Measurements from ENCODE around the gene TMEM272.
A peak's percentile ranks its signal among the peaks of the same experiment; 100 is the strongest.

TMEM272 gene

GRCh38 chr13:51804295-51805172 lies 40.4 kb downstream of the TMEM272 start:
- no peak for DNase-seq (ENCODE audit: low read depth)

GRCh38 chr13:51803422-51804294 lies 41.3 kb downstream of the TMEM272 start, which contains the start of gene DHRS12:
Gene DHRS12 (minus strand): TSS chr13:51804163. CDS start chr13:51799659, 4,504 bp downstream.
- DNase-seq (ENCODE audit: low read depth): peak; percentile 58

DNA sequence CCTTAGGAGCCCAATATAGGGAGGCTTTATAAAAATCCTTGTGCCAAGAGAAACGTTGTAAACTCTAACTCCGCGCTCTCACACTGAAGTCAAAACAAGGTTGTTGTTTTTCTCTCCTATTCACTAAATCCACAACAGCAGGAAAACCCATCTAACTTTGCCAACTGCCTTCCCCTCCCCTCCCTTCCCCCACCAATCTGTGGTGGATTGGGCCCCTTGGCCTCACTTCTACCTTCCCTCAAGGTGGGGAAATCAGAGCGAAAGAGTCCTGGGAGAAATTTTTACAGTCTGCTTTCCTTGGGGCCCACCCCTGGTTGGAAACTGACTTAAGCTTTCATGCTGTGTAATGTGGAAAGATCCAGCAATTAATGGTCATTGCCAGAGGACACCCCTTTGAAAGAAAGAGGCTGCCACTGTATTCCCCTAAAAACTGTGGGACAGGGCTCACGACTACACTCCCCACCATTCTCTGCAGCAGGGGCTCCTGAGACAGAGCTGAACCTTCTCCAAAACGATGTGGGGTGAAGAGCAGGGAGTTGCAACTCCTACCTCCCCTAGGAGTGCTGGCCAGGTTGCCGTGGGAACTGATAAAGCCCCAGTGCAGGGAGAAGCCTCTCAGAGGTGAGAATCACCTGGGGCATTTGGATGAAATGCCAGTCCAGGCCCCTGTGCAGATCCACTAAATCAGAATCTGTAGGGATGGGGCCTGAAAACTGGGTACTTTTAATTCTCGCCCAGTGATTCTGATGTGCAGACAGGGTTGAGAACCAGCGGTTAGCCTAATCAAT lies 42.2 kb downstream of the TMEM272 start:
- no peak for DNase-seq (ENCODE audit: low read depth)

DNA sequence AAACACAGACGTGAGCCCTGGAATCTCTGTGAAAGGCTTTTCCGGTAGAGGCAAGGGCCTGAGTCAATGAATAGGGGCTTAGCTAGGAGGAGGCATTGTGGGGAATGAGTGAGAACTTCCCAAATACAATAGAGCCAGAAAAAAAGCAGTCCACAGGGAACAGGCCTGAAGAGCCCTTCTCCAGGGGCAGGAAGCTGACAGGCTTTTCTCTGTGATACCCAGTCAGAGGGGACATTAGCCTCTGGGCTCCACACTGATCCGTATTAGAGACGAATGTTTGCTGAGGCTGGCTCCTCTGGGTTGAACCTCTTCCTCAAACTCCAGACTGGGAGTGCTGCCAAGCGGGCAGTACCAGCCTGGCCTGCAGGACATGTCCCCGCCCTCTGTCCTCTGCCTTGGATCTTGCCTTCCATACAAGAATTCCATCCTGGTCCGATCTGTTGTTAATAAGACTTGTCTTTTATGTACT lies 43.3 kb downstream of the TMEM272 start:
- no peak for DNase-seq (ENCODE audit: low read depth)

GRCh38 chr13:51800486-51800885 lies 44.5 kb downstream of the TMEM272 start:
- no peak for DNase-seq (ENCODE audit: low read depth)

DNA sequence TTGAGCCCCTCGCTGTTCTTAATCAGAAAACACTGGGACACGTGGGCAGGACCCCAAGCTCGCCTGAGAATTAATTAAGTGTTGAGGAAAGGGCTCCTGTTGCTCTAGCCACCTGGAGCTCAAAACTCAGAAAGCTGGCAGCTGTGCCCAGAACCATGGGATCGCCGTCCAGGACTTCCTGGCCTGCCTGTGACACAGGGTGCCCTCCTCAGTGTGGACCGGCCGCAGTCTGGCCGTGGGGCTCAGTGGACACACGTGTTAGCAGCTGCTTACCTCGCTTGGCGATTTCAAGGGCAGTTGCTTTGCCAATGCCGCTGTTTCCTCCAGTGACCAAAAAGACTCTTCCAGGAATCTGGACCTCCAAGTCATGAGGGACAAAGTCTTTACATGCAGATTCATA lies 45.7 kb downstream of the TMEM272 start:
- no peak for DNase-seq (ENCODE audit: low read depth)

- DNase-seq (ENCODE audit: low read depth): no peak
Measured at GRCh38 chr13:51797664-51798488, 47.1 kb downstream of the TMEM272 start.

DNA sequence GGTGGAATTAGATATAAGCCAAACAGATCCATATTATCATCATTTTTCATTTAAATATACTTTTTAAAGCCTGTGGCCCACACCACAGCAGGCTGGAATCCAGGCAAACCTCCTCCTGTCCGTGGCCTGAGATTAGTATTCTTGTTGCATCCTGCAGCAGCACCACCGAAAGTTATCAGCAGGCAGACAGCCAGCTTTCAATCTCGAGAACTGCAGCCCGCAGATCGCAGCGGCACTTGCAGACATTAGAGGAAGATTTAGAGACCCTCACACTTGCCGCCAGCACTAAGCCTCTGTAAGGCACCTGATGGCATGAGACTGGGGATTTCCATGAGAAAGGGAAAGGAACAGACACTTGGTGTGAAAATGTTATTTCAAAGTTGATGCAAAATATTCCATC lies 48.4 kb downstream of the TMEM272 start:
- no peak for DNase-seq (ENCODE audit: low read depth)

DNA sequence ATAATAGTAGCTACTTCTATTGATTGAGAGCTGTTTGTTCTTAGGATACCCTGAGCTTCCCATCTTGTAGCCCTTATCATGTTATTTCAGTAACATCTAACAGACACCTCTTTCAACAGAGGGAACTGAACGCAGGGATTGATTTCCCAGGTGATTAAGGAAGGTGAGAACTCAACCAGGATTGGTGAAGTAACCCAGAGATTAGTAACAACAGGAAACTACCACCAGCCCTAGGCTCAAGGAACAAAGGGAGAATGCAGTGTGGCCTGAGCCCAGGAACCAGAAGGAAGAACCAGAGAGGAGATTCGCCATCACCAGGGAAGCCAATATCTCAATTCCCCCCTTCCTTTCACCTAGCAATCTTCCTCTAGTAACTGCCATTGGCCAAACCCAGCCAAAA lies 49.6 kb downstream of the TMEM272 start:
- no peak for DNase-seq (ENCODE audit: low read depth)

DNA sequence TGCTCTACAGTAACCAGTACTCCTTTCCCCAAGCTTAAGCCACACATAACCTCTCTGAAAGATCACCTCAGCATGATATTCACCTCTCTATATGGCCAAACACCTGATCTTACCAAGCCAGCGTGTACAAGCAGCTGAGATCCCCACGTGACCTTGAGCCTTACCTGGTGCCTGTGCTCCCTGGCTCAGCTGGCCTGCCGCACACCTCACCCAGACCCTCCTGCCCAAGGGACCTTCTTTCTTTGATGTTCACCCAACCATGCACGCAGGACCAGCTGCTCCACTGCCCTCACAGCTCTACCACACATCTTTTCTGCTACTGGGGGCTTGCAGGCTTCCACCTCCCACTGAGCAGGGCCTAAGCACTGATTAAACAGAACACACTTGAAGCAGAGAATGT lies 50.0 kb downstream of the TMEM272 start:
- DNase-seq (ENCODE audit: low read depth): no peak

GRCh38 chr13:51793570-51794271 lies 51.3 kb downstream of the TMEM272 start:
- peak; percentile 28 for DNase-seq (ENCODE audit: low read depth)

DNA sequence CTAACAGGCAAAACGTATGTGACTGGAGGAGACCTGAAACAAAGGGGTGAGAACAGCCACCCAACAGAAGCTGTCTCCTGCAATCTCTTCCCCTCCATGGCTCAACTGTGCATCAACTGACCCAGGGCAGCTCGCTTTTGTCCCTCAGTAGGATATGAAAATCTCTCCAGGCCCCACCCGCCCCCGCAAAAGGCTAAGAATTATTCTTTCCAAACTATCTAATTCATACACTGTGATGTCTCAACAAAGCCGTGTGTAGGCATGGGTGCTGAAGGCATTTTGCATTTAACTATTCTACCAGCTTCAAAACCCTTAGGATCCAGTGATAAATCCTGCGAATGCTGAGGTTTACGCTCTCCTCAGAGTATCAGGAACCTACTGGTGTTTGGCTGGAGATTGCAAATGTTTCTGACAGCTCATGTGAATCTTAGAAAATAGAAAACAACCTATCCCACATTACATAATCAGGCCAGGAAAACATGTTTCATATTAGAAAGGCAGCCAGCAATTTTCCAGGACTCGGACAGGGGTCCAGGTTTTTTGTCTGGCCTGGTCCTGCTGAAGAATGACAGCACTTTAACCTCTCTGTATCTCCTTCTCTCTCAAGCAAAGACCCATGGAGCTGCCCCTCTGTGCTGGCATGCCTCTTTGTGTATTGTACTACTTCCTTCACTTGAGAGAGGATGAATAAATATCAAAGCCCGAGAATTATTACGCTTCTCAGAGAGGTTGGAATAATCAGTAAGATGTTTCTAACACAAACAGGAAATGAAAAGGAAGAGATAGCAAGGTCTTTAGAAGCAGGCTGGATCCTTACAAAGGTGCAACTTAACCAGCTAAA lies 58.3 kb downstream of the TMEM272 start:
- no peak for DNase-seq (ENCODE audit: low read depth)

DNA sequence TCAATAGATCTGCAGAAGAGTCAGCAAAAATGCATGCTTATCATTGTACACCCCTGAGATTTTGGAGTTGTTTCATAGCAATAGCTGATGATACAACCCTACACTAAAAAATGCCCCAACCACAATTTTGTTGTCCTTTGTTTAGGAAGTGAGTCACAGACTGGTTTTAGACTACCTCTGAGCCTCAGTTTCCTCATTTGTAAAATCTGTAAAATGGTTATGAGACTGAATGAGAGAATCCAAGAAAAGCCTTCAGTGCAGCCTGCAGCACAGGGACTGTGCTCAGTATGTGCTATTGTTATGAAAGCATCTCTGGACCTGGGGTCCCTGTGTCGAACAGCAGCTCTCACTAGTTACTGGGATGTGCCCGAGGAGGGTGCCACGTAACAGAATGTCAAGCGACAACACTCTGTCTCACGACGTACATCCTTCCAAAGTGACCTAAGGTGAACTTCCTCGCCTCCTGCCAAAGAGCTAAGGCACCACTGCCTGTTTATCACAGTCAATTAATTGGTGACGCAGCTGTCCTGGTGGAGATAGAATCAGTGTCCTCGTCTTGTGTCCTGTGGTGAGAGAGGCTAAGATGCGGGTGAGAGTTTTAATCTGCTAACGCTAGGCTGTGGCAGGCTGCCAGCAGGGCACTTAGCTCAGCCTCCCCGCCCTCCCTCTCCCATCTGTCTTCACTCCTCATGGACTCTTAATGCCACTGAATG lies 59.1 kb downstream of the TMEM272 start:
- no peak for DNase-seq (ENCODE audit: low read depth)

- DNase-seq (ENCODE audit: low read depth): no peak
Measured at GRCh38 chr13:51784097-51784496, 60.9 kb downstream of the TMEM272 start.

DNA sequence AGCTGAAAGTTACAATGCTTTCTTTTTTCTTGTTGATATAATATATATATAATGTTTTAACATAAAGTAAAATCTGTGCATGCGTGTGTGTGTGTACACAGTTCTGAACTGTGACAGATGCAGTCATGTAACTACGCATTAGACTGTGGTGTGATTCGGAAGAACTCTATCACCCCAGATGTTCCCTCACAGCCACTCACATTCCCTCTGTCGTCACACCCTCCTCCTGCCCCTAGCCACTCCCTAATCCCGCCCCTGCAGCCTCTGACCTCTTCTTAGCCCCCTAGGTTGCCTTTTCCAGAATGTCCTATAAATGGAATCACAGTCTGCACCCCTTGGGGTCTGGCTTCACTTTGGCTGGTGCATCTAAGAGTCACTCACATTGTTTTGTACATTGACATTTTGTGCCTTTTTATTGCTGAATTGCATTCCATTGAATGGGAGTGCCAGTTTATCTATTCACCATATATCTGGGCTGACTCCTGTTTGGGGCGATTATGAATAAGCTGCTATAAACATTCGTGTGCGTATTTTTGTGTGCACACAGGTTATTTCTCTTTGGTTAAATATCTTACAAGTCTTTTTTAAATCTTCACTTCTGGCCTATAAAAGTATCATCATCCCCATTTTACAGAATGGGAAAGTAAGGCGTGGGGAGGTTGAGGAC lies 61.4 kb downstream of the TMEM272 start:
- no peak for DNase-seq (ENCODE audit: low read depth)

GRCh38 chr13:51782026-51782710 lies 62.8 kb downstream of the TMEM272 start:
- no peak for DNase-seq (ENCODE audit: low read depth)

- no peak for DNase-seq (ENCODE audit: low read depth)
Measured at GRCh38 chr13:51781246-51782022, 63.5 kb downstream of the TMEM272 start.

Measured in GM04504 (cell line).